H1 (cell line): ENCODE measurements around the gene TNRC6C. TPM values are rescaled to one million over a fixed set of nuclear protein-coding genes. Genes with fewer than 3 reads are reported as not detected.

Experiments
- CTCF ChIA-PET: fragments of 300-600 bp; sonication (Branson Sonifier 250); formaldehyde crosslinking; loops from one replicate; lab custom pipeline; 2021; ENCODE audit not compliant: partially characterized antibody; lab: Charles Lee
- POLR2A ChIA-PET: fragments of 300-600 bp; sonication (Branson Sonifier 250); formaldehyde crosslinking; loops from one replicate; lab custom pipeline; 2021; ENCODE audit warnings: inconsistent platforms; ENCODE audit not compliant: partially characterized antibody; lab: Charles Lee
- DNase-seq, 2 experiments: peaks; one replicate each; pipeline versions ENCODE4 v3.0.0 to v3.0.0-alpha.2; 2010 to 2022; ENCODE audit warnings: low spot score in 2 of 2, low read depth in 1 of 2, mixed read lengths in 1 of 2
- FAIRE-seq: peaks from 2 replicates; lab custom pipeline; 2011; peaks lifted over from hg19 to GRCh38; lab: Jason Lieb, UNC
- H2AFZ ChIP-seq: 2 replicates; pipeline ENCODE4 v1.8.1; 2012; ENCODE audit warnings: low read length, inconsistent platforms
- H2AK5ac ChIP-seq: 2 replicates; pipeline ENCODE4 v1.6.1; 2013; ENCODE audit warnings: low read depth, low read length
- H2BK120ac ChIP-seq: replicated peaks from 2 replicates; pipeline ENCODE3; 2013; ENCODE audit warnings: low read depth, low read length, inconsistent platforms
- H2BK12ac ChIP-seq: 2 replicates; pipeline ENCODE4 v1.6.1; 2013; ENCODE audit warnings: low read depth, low read length
- H2BK15ac ChIP-seq: 2 replicates; pipeline ENCODE4 v1.6.1; 2013; ENCODE audit warnings: low read length
- H2BK20ac ChIP-seq: 2 replicates; pipeline ENCODE4 v1.6.1; 2013; ENCODE audit warnings: low read length
- H2BK5ac ChIP-seq: 2 replicates; pipeline ENCODE4 v1.6.1; 2013; ENCODE audit warnings: low read depth, low read length
- H3K14ac ChIP-seq: 2 replicates; pipeline ENCODE4 v1.6.1; 2013; ENCODE audit warnings: inconsistent platforms; ENCODE audit not compliant: insufficient read length
- H3K18ac ChIP-seq: 2 replicates; pipeline ENCODE4 v1.6.1; 2013; ENCODE audit warnings: low read length; ENCODE audit errors: extremely low read depth
- H3K23ac ChIP-seq: 2 replicates; pipeline ENCODE4 v1.6.1; 2013; ENCODE audit warnings: inconsistent platforms; ENCODE audit not compliant: insufficient read length
- H3K23me2 ChIP-seq: 2 replicates; pipeline ENCODE4 v1.6.1; 2013; ENCODE audit warnings: low read depth, low read length
- H3K27ac ChIP-seq: 2 replicates; pipeline ENCODE4 v1.6.1; 2011; ENCODE audit warnings: low read depth, low read length, inconsistent platforms
- H3K27me3 ChIP-seq, 4 experiments: replicated peaks in 1 of 4; 1 replicate in 1 of 4; 2 replicates in 3 of 4; pipeline versions ENCODE4 v1.6.1 to v1.8.1; 2011 to 2013; ENCODE audit warnings: low read length in 3 of 4, mild to moderate bottlenecking in 3 of 4, inconsistent platforms in 2 of 4, mixed read lengths in 2 of 4, moderate library complexity in 1 of 4; ENCODE audit not compliant: control insufficient read depth in 3 of 4, insufficient read depth in 3 of 4; ENCODE audit errors: extremely low read depth in 1 of 4
- H3K36me3 ChIP-seq, 4 experiments: 2 replicates each; pipeline versions ENCODE4 v1.6.1 to v1.8.1; 2011 to 2013; ENCODE audit warnings: mild to moderate bottlenecking in 4 of 4, low read length in 3 of 4, moderate library complexity in 2 of 4, control low read depth in 1 of 4, inconsistent platforms in 1 of 4; ENCODE audit not compliant: insufficient read depth in 4 of 4, control insufficient read depth in 2 of 4
- H3K4ac ChIP-seq: replicated peaks from 2 replicates; pipeline ENCODE3; 2013; ENCODE audit warnings: low read length, low read depth, mixed read lengths, inconsistent platforms; ENCODE audit not compliant: insufficient read length
- H3K4me1 ChIP-seq, 4 experiments: replicated peaks in 1 of 4; 1 replicate in 1 of 4; 2 replicates in 3 of 4; pipeline versions ENCODE4 v1.6.1 to v1.8.1; 2011 to 2013; ENCODE audit warnings: low read length in 3 of 4, inconsistent platforms in 2 of 4, mixed read lengths in 1 of 4; ENCODE audit not compliant: insufficient read depth in 4 of 4, control insufficient read depth in 3 of 4
- H3K4me2 ChIP-seq, 2 experiments: 2 replicates each; pipeline versions ENCODE4 v1.6.1 to v1.8.1; 2011 to 2013; ENCODE audit warnings: low read depth in 2 of 2, low read length in 2 of 2, control low read depth in 1 of 2, inconsistent platforms in 1 of 2, mild to moderate bottlenecking in 1 of 2; ENCODE audit not compliant: insufficient read depth in 1 of 2
- H3K4me3 ChIP-seq, 4 experiments: fragments of 200-600, 300-600 bp in 1 of 4; sonication (generic), shearing (Covaris generic), sonication (Bioruptor Twin) in 1 of 4; 2 replicates each; pipeline versions ENCODE4 v1.5.1 to v1.8.1; 2011 to 2016; ENCODE audit warnings: low read length in 4 of 4, low read depth in 3 of 4, control low read depth in 2 of 4, inconsistent platforms in 2 of 4, mild to moderate bottlenecking in 2 of 4, mixed read lengths in 1 of 4, moderate library complexity in 1 of 4; ENCODE audit not compliant: insufficient read depth in 2 of 4; ENCODE audit errors: extremely low read depth in 1 of 4
- H3K56ac ChIP-seq: replicated peaks from 2 replicates; pipeline ENCODE3; 2013; ENCODE audit warnings: low read depth, mild to moderate bottlenecking, mixed read lengths, low read length, inconsistent platforms; ENCODE audit not compliant: insufficient read length
- H3K79me1 ChIP-seq: 2 replicates; pipeline ENCODE4 v1.6.1; 2013; ENCODE audit warnings: low read depth, low read length, control low read depth
- H3K79me2 ChIP-seq, 2 experiments: 2 replicates each; pipeline versions ENCODE4 v1.6.1 to v1.8.1; 2012 to 2013; ENCODE audit warnings: low read length in 2 of 2, mild to moderate bottlenecking in 2 of 2, inconsistent platforms in 1 of 2; ENCODE audit not compliant: insufficient read depth in 2 of 2, control insufficient read depth in 1 of 2
- H3K9ac ChIP-seq, 4 experiments: replicated peaks in 1 of 4; 1 replicate in 1 of 4; 2 replicates in 3 of 4; pipeline versions ENCODE4 v1.6.1 to v1.8.1; 2011 to 2013; ENCODE audit warnings: low read depth in 3 of 4, low read length in 3 of 4, control low read depth in 2 of 4, mild to moderate bottlenecking in 2 of 4, moderate library complexity in 2 of 4, inconsistent platforms in 1 of 4; ENCODE audit errors: extremely low read depth in 1 of 4
- H3K9me3 ChIP-seq, 2 experiments: 2 replicates each; pipeline versions ENCODE4 v1.6.1 to v1.8.1; 2012 to 2013; ENCODE audit warnings: mild to moderate bottlenecking in 2 of 2, moderate library complexity in 2 of 2, control low read depth in 1 of 2, inconsistent platforms in 1 of 2, low read depth in 1 of 2, low read length in 1 of 2, mixed read lengths in 1 of 2; ENCODE audit not compliant: insufficient read depth in 2 of 2
- H4K20me1 ChIP-seq, 2 experiments: replicated peaks in 1 of 2; 2 replicates each; pipeline versions ENCODE3 to v1.8.1; 2011 to 2013; ENCODE audit warnings: inconsistent platforms in 2 of 2, low read length in 2 of 2, mild to moderate bottlenecking in 1 of 2; ENCODE audit not compliant: insufficient read depth in 2 of 2, control insufficient read depth in 1 of 2
- H4K5ac ChIP-seq: 2 replicates; pipeline ENCODE4 v1.6.1; 2013; ENCODE audit warnings: low read length, low read depth, mixed read lengths, inconsistent platforms; ENCODE audit not compliant: insufficient read length
- H4K8ac ChIP-seq: 2 replicates; pipeline ENCODE4 v1.8.0; 2013; ENCODE audit warnings: mild to moderate bottlenecking, moderate library complexity, low read length, inconsistent platforms; ENCODE audit not compliant: insufficient read depth; ENCODE audit errors: extremely low read depth
- H4K91ac ChIP-seq: replicated peaks from 2 replicates; pipeline ENCODE3; 2013; ENCODE audit warnings: low read length, mixed read lengths, inconsistent platforms; ENCODE audit not compliant: insufficient read length
- BACH1 ChIP-seq: IDR thresholded peaks from 2 replicates; pipeline ENCODE4 v1.6.1; 2012; ENCODE audit warnings: low read length, improper control_type of control experiment
- CBX8 ChIP-seq: fragments of 300-800, 300-1000 bp; sonication (generic); IDR thresholded peaks from 2 replicates; pipeline ENCODE4 v1.7.1; 2016; ENCODE audit warnings: low read depth, low read length, borderline replicate concordance
- CTBP2 ChIP-seq: IDR thresholded peaks from 2 replicates; pipeline ENCODE4 v1.7.0; 2011; ENCODE audit warnings: borderline replicate concordance, mild to moderate bottlenecking, moderate library complexity, mixed read lengths, low read length; ENCODE audit not compliant: insufficient read depth, insufficient read length
- E2F6 ChIP-seq: IDR thresholded peaks from 2 replicates; pipeline ENCODE4 v1.6.1; 2012; ENCODE audit warnings: inconsistent platforms
- KDM1A ChIP-seq: fragments of 200-600, 300-600 bp; sonication (generic); IDR thresholded peaks from 2 replicates; pipeline ENCODE4 v1.7.1; 2016; ENCODE audit warnings: mild to moderate bottlenecking, low read length, borderline replicate concordance
- KDM4A ChIP-seq: IDR thresholded peaks from one replicate; pipeline ENCODE4 v1.7.1; 2012; ENCODE audit warnings: low read depth, mild to moderate bottlenecking, moderate library complexity, low read length, inconsistent platforms; ENCODE audit not compliant: severe bottlenecking
- KDM5A ChIP-seq: fragments of 200-600 bp; IDR thresholded peaks from 2 replicates; pipeline ENCODE4 v1.7.1; 2012; ENCODE audit warnings: mild to moderate bottlenecking, low read length, inconsistent platforms, mixed read lengths
- MAFK ChIP-seq: IDR thresholded peaks from 2 replicates; pipeline ENCODE4 v1.6.1; 2012; ENCODE audit warnings: low read depth, mild to moderate bottlenecking, improper control_type of control experiment, low read length
- MAX ChIP-seq: IDR thresholded peaks from 2 replicates; pipeline ENCODE4 v1.6.1; 2012; ENCODE audit warnings: inconsistent platforms
- RXRA ChIP-seq: IDR thresholded peaks from 2 replicates; pipeline ENCODE4 v1.6.1; 2011; ENCODE audit warnings: low read depth, mild to moderate bottlenecking, low read length, moderate library complexity; ENCODE audit not compliant: insufficient read depth
- SAP30 ChIP-seq: fragments of 300-600 bp; sonication (generic); IDR thresholded peaks from 2 replicates; pipeline ENCODE4 v1.7.1; 2012; ENCODE audit warnings: low read length, moderate library complexity, mild to moderate bottlenecking, inconsistent platforms; ENCODE audit not compliant: insufficient read depth, insufficient replicate concordance
- SP1 ChIP-seq: IDR thresholded peaks from 2 replicates; pipeline ENCODE4 v1.6.1; 2011; ENCODE audit warnings: low read depth, low read length
- SP2 ChIP-seq: IDR thresholded peaks from 2 replicates; pipeline ENCODE4 v1.6.1; 2012; ENCODE audit warnings: mild to moderate bottlenecking, low read length, inconsistent platforms
- WGBS, 2 experiments: shearing (Covaris generic) in 1 of 2; methylation state at CpG; one replicate each; pipeline versions ENCODE4 v1.1.6 to v1.1.7; 2013 to 2015; ENCODE audit warnings: low lambda C conversion rate in 2 of 2, mixed read lengths in 2 of 2, inconsistent platforms in 1 of 2, low coverage in 1 of 2, missing lambda C conversion rate in 1 of 2; ENCODE audit not compliant: insufficient replicate concordance in 2 of 2, insufficient coverage in 1 of 2, insufficient read length in 1 of 2; ENCODE audit errors: extremely low coverage in 1 of 2, missing lambda C conversion rate in 1 of 2; 5-methylcytosine and 5-hydroxymethylcytosine counted together
- polyA plus RNA-seq, 7 experiments: library from polyadenylated mRNA; depleted of rRNA in 3 of 7; stranded (reverse) in 5 of 7; unstranded in 2 of 7; fragments of >200 nt in 5 of 7; fragments of 200-250 nt in 2 of 7; gene quantifications; 1 replicate in 5 of 7; 2 replicates in 1 of 7; 4 replicates in 1 of 7; pipeline versions ENCODE4 v1.2.1 to v1.2.3, GENCODE V29; 2011 to 2013; ENCODE audit warnings: missing spikeins in 2 of 7, mixed read lengths in 2 of 7
- total RNA-seq: library from RNA; stranded (reverse); fragmentation: NEBNext Ultra II Directional; extraction: Animal tissue kit (Norgen Biotek cat#: 25700); gene quantifications from 2 replicates; pipeline ENCODE4 v1.2.1, GENCODE V29; 2021

Gene TNRC6C
- total and polyA plus RNA-seq, 2 of the 8 experiments (the other 6 are each of a cell fraction or from before 2014, with no cell fraction given) = 2.8 to 28.9 TPM

- H4K20me1 ChIP-seq = peaks cover 0 to 2% of the 10 kb centered on the region in 2 experiments
- H2BK5ac ChIP-seq = no peak overlapping the region
- no peak overlapping the region for H2AK5ac ChIP-seq
- DNase-seq (no peak), FAIRE-seq (no peak)
- no peak overlapping the region for H3K18ac ChIP-seq
- no peak overlapping the region for H2BK15ac ChIP-seq
- H3K27me3 ChIP-seq = no peaks in the 10 kb centered on the region
- no peak overlapping the region for H4K91ac ChIP-seq
- no peak overlapping the region for H3K4me2 ChIP-seq
- no peak overlapping the region for H3K9ac ChIP-seq
- H3K36me3 ChIP-seq = peaks cover 2 to 47% (median 33%) of the 10 kb centered on the region in 4 experiments; a peak in 7 of 8 replicates
- no peak overlapping the region for H3K4ac ChIP-seq
- H2BK120ac ChIP-seq = no peak overlapping the region
- H3K14ac ChIP-seq = no peak overlapping the region
- ChIA-PET POLR2A (no interaction called here), CTCF (interaction anchor here (2.3 kb wide), 1 partner anchor 20 kb away, joined by 9 read pairs; no protein-coding TSS in a partner anchor)
- no peak overlapping the region for H4K5ac ChIP-seq
- no peak overlapping the region for H2BK12ac ChIP-seq
- H4K8ac ChIP-seq = no peak overlapping the region
- no peaks in the 10 kb centered on the region for H3K79me2 ChIP-seq
- H3K27ac ChIP-seq = no peak overlapping the region
- no peaks in the 10 kb centered on the region for H3K79me1 ChIP-seq
- peaks cover 7 to 10% of the 10 kb centered on the region in 2 experiments; a peak in 3 of 4 replicates for H3K9me3 ChIP-seq
- no peak overlapping the region for H3K23ac ChIP-seq
- no peak overlapping the region for H2BK20ac ChIP-seq
- H2AFZ ChIP-seq = no peak overlapping the region
- WGBS, 2 experiments = 90% methylated on average over 28 of the region's 28 CpGs; no CpG with 5 or more reads in 1 of the 2 experiments
- no peaks in the 10 kb centered on the region for H3K23me2 ChIP-seq
- H3K56ac ChIP-seq = no peak overlapping the region
- no peak overlapping the region for H3K4me3 ChIP-seq
- H3K4me1 ChIP-seq = no peaks in the 10 kb centered on the region
- TF ChIP-seq KDM5A = no peak
- TF ChIP-seq SAP30 = no peak
- TF ChIP-seq CTBP2 = no peak
- TF ChIP-seq CBX8 = no peak
- no peak for TF ChIP-seq E2F6
- no peak for TF ChIP-seq SP2
- no peak for TF ChIP-seq KDM4A
- TF ChIP-seq MAFK = no peak
- TF ChIP-seq BACH1 = no peak
- no peak for TF ChIP-seq RXRA
- no peak for TF ChIP-seq MAX
- TF ChIP-seq SP1 = no peak
- no peak for TF ChIP-seq KDM1A
Observed at GRCh38 chr17:78104540-78104941, 146.0 kb downstream of the TNRC6C start.
